ENCODE results near the gene ABHD17B.

- no peak for TF ChIP-seq EZH2 (IDR thresholded peaks at IDR 0.05; ENCODE audit: low read length, unreplicated experiment)
- TF ChIP-seq CTCF (conservative IDR thresholded peaks at IDR 0.05; ENCODE audit: low read depth, low read length), result no peak
- no peak for TF ChIP-seq EZH2phosphoT487 (IDR thresholded peaks at IDR 0.05; ENCODE audit: borderline replicate concordance, low read length)
These were observed 15.9 kb downstream of the ABHD17B start for GRCh38 chr9:71895117-71895516.
